Stomach (tissue), 9 donors: Measurements from ENCODE around the gene GRAMD1B. TPM values are rescaled to one million over a fixed set of nuclear protein-coding genes. Genes with fewer than 3 reads are reported as not detected.

Experiments
- DNase-seq, 2 donors: peaks; one replicate each; pipeline versions ENCODE4 v3.0.0 to v3.0.0-alpha.2; 2013 to 2019
- H3K27ac ChIP-seq, 5 donors: fragments of 200-600 bp in 4 of 5; sonication (generic) in 4 of 5; one replicate each; pipeline ENCODE4 v1.5.1; 2013 to 2019; ENCODE audit warnings: mild to moderate bottlenecking in 1 of 5, moderate library complexity in 1 of 5
- H3K27me3 ChIP-seq, 3 donors: fragments of 200-600 bp; sonication (generic); one replicate each; pipeline ENCODE4 v1.5.1; 2017 to 2019; ENCODE audit warnings: mixed run types in 1 of 3
- H3K36me3 ChIP-seq, 4 donors: fragments of 200-600 bp; sonication (generic); 1 replicate in 3 of 4; 2 replicates in 1 of 4; pipeline ENCODE4 v1.5.1; 2016 to 2019
- H3K4me1 ChIP-seq, 4 donors: fragments of 200-600 bp; sonication (generic); one replicate each; pipeline ENCODE4 v1.5.1; 2016 to 2019
- H3K4me3 ChIP-seq, 4 donors: fragments of 200-600 bp; sonication (generic) in 3 of 4; one replicate each; pipeline ENCODE4 v1.5.1; 2016 to 2019; ENCODE audit warnings: mild to moderate bottlenecking in 1 of 4
- H3K9me3 ChIP-seq, 4 donors: fragments of 200-600 bp; sonication (generic); one replicate each; pipeline ENCODE4 v1.5.1; 2016 to 2019
- CTCF ChIP-seq, 7 experiments: fragments of 450-650 bp in 4 of 7; fragments of 200-600 bp in 3 of 7; sonication (generic) in 3 of 7; IDR thresholded peaks; one replicate each; pipeline ENCODE4 v1.5.1; 2016 to 2019; ENCODE audit warnings: antibody characterized with exemption in 7 of 7, control low read depth in 2 of 7, mild to moderate bottlenecking in 1 of 7
- EP300 ChIP-seq: sonication (generic); formaldehyde crosslinking; IDR thresholded peaks from one replicate; pipeline ENCODE4 v1.6.1; 2017; ENCODE audit warnings: antibody characterized with exemption
- POLR2A ChIP-seq, 4 donors: fragments of 450-650 bp; IDR thresholded peaks; one replicate each; pipeline ENCODE4 v1.6.1; 2016; ENCODE audit warnings: antibody characterized with exemption in 4 of 4, control low read depth in 2 of 4, mild to moderate bottlenecking in 1 of 4, moderate library complexity in 1 of 4
- POLR2AphosphoS5 ChIP-seq, 3 donors: sonication (generic); formaldehyde crosslinking; IDR thresholded peaks; one replicate each; pipeline ENCODE4 v1.6.1; 2016; ENCODE audit warnings: antibody characterized with exemption in 3 of 3
- WGBS, 5 donors: extraction: QIAGEN DNeasy Blood & Tissue Kit in 3 of 5; methylation state at CpG; one replicate each; pipeline versions ENCODE4 v1.1.5 to v1.1.7; 2013 to 2018; 5-methylcytosine and 5-hydroxymethylcytosine counted together
- intact Hi-C: fragments of 100-400 bp; cut with DNase I; formaldehyde crosslinking; loops from one replicate; pipeline ENCODE4 v1.15.1; 2023; ENCODE audit warnings: low total_unique reads
- polyA plus RNA-seq, 3 donors: library from polyadenylated mRNA; stranded (reverse); fragments of 200-250 nt; gene quantifications; one replicate each; pipeline ENCODE4 v1.2.3, GENCODE V29; 2013
- total RNA-seq, 5 donors: library from RNA; depleted of rRNA; stranded (reverse); fragments of >200 nt; gene quantifications; one replicate each; pipeline versions ENCODE4 v1.1.0 to v1.2.3, GENCODE V29; 2014 to 2016
- donor health status: healthy with polysubstance abuse.
- donor health status: Bipolar disorder and iron deficiency.
- donor health status: healthy.

Gene GRAMD1B
- total and polyA plus RNA-seq, 8 donors: 0.58 to 39.7 (median 12.2) TPM

GRCh38 chr11:123413636-123414035, 16.4 kb upstream of the GRAMD1B start:
- WGBS, 5 donors: 79 to 89% (median 84%) methylated on average over 6 of the region's 6 CpGs
- TF ChIP-seq CTCF (IDR thresholded peaks at IDR 0.05) (no peak), POLR2AphosphoS5 (IDR thresholded peaks at IDR 0.05) (no peak), EP300 (no peak), POLR2A (IDR thresholded peaks at IDR 0.05) (no peak)
- no peak overlapping the region for H3K27ac ChIP-seq
- H3K27me3 ChIP-seq: peaks cover 0 to 13% (median 0%) of the 10 kb centered on the region in 3 donors
- no peak overlapping the region for H3K4me3 ChIP-seq
- H3K4me1 ChIP-seq: peaks cover 0 to 8% (median 4%) of the 10 kb centered on the region in 4 donors
- no peaks in the 10 kb centered on the region for H3K36me3 ChIP-seq
- intact Hi-C loops: no loop called here
- no peak for DNase-seq
- H3K9me3 ChIP-seq: no peaks in the 10 kb centered on the region

- intact Hi-C loops: no loop called here
- TF ChIP-seq CTCF (IDR thresholded peaks at IDR 0.05) (no peak), POLR2A (IDR thresholded peaks at IDR 0.05) (no peak), POLR2AphosphoS5 (IDR thresholded peaks at IDR 0.05) (no peak), EP300 (no peak)
These were observed 13.5 kb upstream of the GRAMD1B start for GRCh38 chr11:123416566-123416965.

GRCh38 chr11:123418351-123419114, 11.5 kb upstream of the GRAMD1B start:
- peaks cover 0 to 11% (median 0%) of the 10 kb centered on the region in 3 donors for H3K27me3 ChIP-seq
- intact Hi-C loops: no loop called here
- DNase-seq: no peak
- TF ChIP-seq EP300 (no peak), CTCF (IDR thresholded peaks at IDR 0.05) (no peak), POLR2AphosphoS5 (IDR thresholded peaks at IDR 0.05) (no peak), POLR2A (IDR thresholded peaks at IDR 0.05) (no peak)
- no peaks in the 10 kb centered on the region for H3K36me3 ChIP-seq
- no peak overlapping the region for H3K27ac ChIP-seq
- no peaks in the 10 kb centered on the region for H3K4me1 ChIP-seq
- WGBS, 5 donors: 74 to 81% (median 77%) methylated on average over 4 of the region's 4 CpGs
- no peak overlapping the region for H3K4me3 ChIP-seq
- no peaks in the 10 kb centered on the region for H3K9me3 ChIP-seq

More at GRCh38 chr11:123416566-123416965, 13.5 kb upstream of the GRAMD1B start:
- H3K4me3 ChIP-seq: no peak overlapping the region
- DNase-seq: no peak
- H3K36me3 ChIP-seq: no peaks in the 10 kb centered on the region
- no peak overlapping the region for H3K27ac ChIP-seq
- peaks cover 0 to 6% (median 0%) of the 10 kb centered on the region in 3 donors for H3K27me3 ChIP-seq
- no peaks in the 10 kb centered on the region for H3K9me3 ChIP-seq
- no peaks in the 10 kb centered on the region for H3K4me1 ChIP-seq

GRCh38 chr11:123419731-123420452, 10.2 kb upstream of the GRAMD1B start:
- Histone ChIP-seq H3K9me3 (no peaks in the 10 kb centered on the region), H3K4me1 (no peaks in the 10 kb centered on the region), H3K36me3 (no peaks in the 10 kb centered on the region), H3K27me3 (peaks cover 0 to 20% (median 0%) of the 10 kb centered on the region in 3 donors), H3K4me3 (no peak overlapping the region), H3K27ac (no peak overlapping the region)
- TF ChIP-seq EP300 (no peak), CTCF (IDR thresholded peaks at IDR 0.05) (no peak), POLR2A (IDR thresholded peaks at IDR 0.05) (no peak), POLR2AphosphoS5 (IDR thresholded peaks at IDR 0.05) (no peak)
- WGBS, 5 donors: 78 to 87% (median 82%) methylated on average over 4 of the region's 4 CpGs
- intact Hi-C loops: no loop called here
- DNase-seq: no peak
